Measurements from ENCODE around the gene MRPL12.

Gene MRPL12

DNA sequence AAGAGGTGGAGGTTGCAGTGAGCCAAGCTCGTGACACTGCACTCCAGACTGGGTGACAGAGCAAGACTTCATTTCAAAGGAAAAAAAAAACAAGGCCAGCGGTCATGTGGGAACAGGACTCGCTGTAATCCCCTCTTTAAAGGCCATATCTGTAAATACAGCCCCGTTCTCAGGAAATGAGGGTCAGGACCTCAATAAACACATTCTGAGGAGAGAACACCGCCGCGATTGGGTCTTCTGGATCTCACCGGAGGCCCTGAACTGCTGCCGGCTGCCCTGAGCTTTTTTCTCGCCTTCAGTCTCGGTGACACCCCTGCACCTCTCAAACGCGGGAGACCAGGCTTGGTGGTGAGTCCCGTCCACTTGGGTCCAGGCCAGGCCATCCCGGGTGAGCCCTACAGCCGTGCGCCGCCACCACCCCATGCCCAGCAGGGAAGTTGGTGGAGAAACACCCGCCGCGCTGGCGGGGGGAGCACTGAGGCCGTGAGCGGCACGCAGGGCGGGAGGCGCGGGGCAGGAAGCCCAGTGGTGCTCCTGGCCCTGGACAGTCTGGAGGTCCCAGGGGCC is 37.3 kb downstream of the MRPL12 start:
- FAIRE-seq (no peak), DNase-seq (ENCODE audit: insufficient read length) (no peak)
- TF ChIP-seq POLR2A (IDR thresholded peaks at IDR 0.05; ENCODE audit: low read depth, low read length), result no peak
- no peak for TF ChIP-seq POLR2AphosphoS5 (IDR thresholded peaks at IDR 0.05; ENCODE audit: low read depth, low read length)
- TF ChIP-seq TAF1 (IDR thresholded peaks at IDR 0.05; ENCODE audit: borderline replicate concordance, low read depth, low read length), result no peak

DNA sequence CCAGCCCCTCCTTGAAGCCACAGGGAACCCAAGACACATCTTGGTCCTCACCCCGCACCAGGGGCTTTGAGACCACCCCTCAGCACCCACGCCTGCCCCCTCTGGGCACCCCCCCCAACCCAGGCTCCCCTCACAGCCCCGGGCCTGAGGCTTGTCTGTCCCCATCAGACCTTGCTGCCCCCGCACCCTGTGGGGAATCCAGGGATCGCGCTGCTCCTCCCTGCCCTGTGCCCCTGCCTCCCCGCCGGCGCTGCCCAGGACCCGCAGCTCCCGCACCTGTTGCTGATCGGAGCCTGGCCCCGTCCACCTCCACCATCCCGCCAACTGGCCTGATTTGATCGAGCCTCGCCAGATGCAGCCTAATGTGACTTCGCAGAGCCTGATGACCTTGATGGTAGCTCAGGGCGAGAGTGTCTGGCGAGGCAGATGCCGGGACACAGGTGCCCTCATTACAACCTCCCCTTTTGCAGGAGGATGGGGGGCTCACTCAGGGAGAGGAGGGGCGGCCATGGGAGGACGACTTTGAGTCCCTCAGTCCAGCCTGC is 38.0 kb downstream of the MRPL12 start:
- FAIRE-seq (no peak), DNase-seq (ENCODE audit: insufficient read length) (no peak)
- no peak for TF ChIP-seq POLR2A (IDR thresholded peaks at IDR 0.05; ENCODE audit: low read depth, low read length)
- no peak for TF ChIP-seq TAF1 (IDR thresholded peaks at IDR 0.05; ENCODE audit: borderline replicate concordance, low read depth, low read length)
- TF ChIP-seq POLR2AphosphoS5 (IDR thresholded peaks at IDR 0.05; ENCODE audit: low read depth, low read length), result no peak

DNA sequence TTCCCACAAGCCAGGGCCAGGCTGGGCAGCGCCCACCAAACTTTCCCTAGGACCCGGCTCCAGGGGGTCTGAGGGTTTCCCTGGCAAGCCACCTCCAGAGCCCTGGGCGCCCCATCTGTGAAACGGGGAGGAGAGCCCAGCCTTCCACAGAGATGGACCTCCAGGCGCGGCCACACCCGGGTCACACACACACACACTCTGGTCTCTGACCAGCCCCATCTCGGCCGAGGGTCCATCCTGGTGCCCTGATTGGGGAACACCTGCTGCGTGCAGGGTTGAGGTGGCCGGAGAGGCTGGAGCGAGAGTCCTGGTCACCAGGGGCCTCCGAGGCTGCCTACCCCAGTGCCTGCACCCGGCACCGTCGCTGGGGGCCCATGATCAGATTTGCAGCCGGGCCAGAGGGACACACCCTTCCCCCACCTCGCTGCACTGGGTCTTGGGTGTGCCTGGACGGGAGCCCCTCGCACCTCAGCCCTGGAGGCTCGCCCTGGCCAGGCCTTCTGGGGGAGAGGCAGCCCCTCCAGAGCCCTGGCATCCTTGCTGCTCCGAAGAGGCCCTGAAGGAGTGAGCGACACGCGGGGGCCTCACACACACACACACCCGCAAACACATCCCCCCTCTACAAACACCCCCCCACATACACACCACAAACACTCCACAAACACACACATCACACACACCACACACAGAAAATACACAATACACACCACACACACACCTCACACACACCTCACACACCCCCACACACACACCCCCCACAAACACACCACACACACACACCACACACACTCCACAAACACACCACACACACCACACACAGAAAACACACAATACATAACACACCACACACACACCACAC is 38.7 kb downstream of the MRPL12 start:
- DNase-seq (ENCODE audit: insufficient read length) (no peak), FAIRE-seq (no peak)
- TF ChIP-seq POLR2AphosphoS5 (IDR thresholded peaks at IDR 0.05; ENCODE audit: low read depth, low read length) (no peak), POLR2A (IDR thresholded peaks at IDR 0.05; ENCODE audit: low read depth, low read length) (no peak), TAF1 (IDR thresholded peaks at IDR 0.05; ENCODE audit: borderline replicate concordance, low read depth, low read length) (no peak)
